NCI-H345 (cell line): ENCODE measurements around the gene LILRA6.
"Not testable (repeated sequence)": the region's sequence is repeated elsewhere in the genome, so short reads cannot be mapped to it uniquely, and the experiment has no call there.

Experiments used
- DNase-seq: peaks from one replicate; lab custom pipeline; 2025; lab: John Stamatoyannopoulos, UW

The LILRA6 gene

GRCh38 chr19:54262470-54262869 lies 19.9 kb upstream of the LILRA6 start:
- no peak for DNase-seq

- no peak for DNase-seq
These were observed 19.5 kb upstream of the LILRA6 start for GRCh38 chr19:54262066-54262465.

- DNase-seq = no peak
These were observed 14.5 kb upstream of the LILRA6 start, which contains the start of gene LILRB5 for GRCh38 chr19:54257116-54257480. Gene LILRB5 (minus strand): TSS chr19:54257273. CDS start chr19:54257193, 80 bp downstream.

- no peak for DNase-seq
These were observed 13.9 kb upstream of the LILRA6 start for GRCh38 chr19:54256250-54257115.

GRCh38 chr19:54255105-54255775 lies 12.7 kb upstream of the LILRA6 start:
- DNase-seq = no peak

GRCh38 chr19:54254195-54254906 lies 11.8 kb upstream of the LILRA6 start:
- no peak for DNase-seq

- DNase-seq = no peak
These were observed 11.0 kb upstream of the LILRA6 start for GRCh38 chr19:54253331-54254194.

GRCh38 chr19:54252845-54253244 lies 10.3 kb upstream of the LILRA6 start:
- DNase-seq = no peak

- no peak for DNase-seq
These were observed 9.7 kb upstream of the LILRA6 start for GRCh38 chr19:54252243-54252642.

GRCh38 chr19:54248016-54248601 lies 5.5 kb upstream of the LILRA6 start:
- no peak for DNase-seq

- no peak for DNase-seq
These were observed 4.7 kb upstream of the LILRA6 start for GRCh38 chr19:54247106-54247930.

- no peak for DNase-seq
These were observed 3.3 kb upstream of the LILRA6 start for GRCh38 chr19:54245936-54246335.

GRCh38 chr19:54243809-54244208 lies 1.2 kb upstream of the LILRA6 start:
- DNase-seq = not testable (repeated sequence)

GRCh38 chr19:54242234-54242633 lies 356 bp downstream of the LILRA6 start:
- DNase-seq = not testable (repeated sequence)

- not testable (repeated sequence) for DNase-seq
These were observed 1.9 kb downstream of the LILRA6 start for GRCh38 chr19:54240372-54241336.

- DNase-seq = not testable (repeated sequence)
These were observed 2.9 kb downstream of the LILRA6 start for GRCh38 chr19:54239491-54240371.

- no peak for DNase-seq
These were observed 8.6 kb downstream of the LILRA6 start for GRCh38 chr19:54233941-54234340.
